Keratinocyte (primary cell): Measurements from ENCODE around the gene PDCD6IP. TPM values are rescaled to one million over a fixed set of nuclear protein-coding genes. Genes with fewer than 3 reads are reported as not detected.

Experiments
- DNase-seq: peaks from one replicate; pipeline ENCODE4 v3.0.0-alpha.2; 2011; ENCODE audit warnings: low read depth, missing footprints, low spot score
- FAIRE-seq: peaks from 2 replicates; lab custom pipeline; 2011; peaks lifted over from hg19 to GRCh38; lab: Jason Lieb, UNC
- H2AFZ ChIP-seq: 2 replicates; pipeline ENCODE4 v1.6.0; 2012; ENCODE audit warnings: low read length, control low read depth, inconsistent platforms; ENCODE audit not compliant: control insufficient read depth
- H3K27ac ChIP-seq: 2 replicates; pipeline ENCODE4 v1.5.1; 2011; ENCODE audit warnings: low read length; ENCODE audit not compliant: control insufficient read depth, insufficient read depth
- H3K27me3 ChIP-seq: 3 replicates; pipeline ENCODE4 v1.6.0; 2011; ENCODE audit warnings: low read length; ENCODE audit not compliant: control insufficient read depth, insufficient read depth; ENCODE audit errors: extremely low read depth
- H3K36me3 ChIP-seq, 2 experiments: 2 replicates in 1 of 2; 3 replicates in 1 of 2; pipeline ENCODE4 v1.5.1; 2011; ENCODE audit warnings: low read length in 2 of 2, mild to moderate bottlenecking in 1 of 2; ENCODE audit not compliant: control insufficient read depth in 2 of 2, insufficient read depth in 2 of 2; ENCODE audit errors: extremely low read depth in 1 of 2
- H3K4me1 ChIP-seq: 3 replicates; pipeline ENCODE4 v1.5.1; 2011; ENCODE audit warnings: low read length; ENCODE audit not compliant: control insufficient read depth, insufficient read depth; ENCODE audit errors: extremely low read depth
- H3K4me2 ChIP-seq: 3 replicates; pipeline ENCODE4 v1.6.0; 2011; ENCODE audit warnings: low read depth, low read length; ENCODE audit not compliant: control insufficient read depth, insufficient read depth; ENCODE audit errors: extremely low read depth
- H3K4me3 ChIP-seq, 3 experiments: fragments of 200-600 bp in 1 of 3; sonication (generic) in 1 of 3; 2 replicates in 2 of 3; 3 replicates in 1 of 3; pipeline ENCODE4 v1.5.1; 2011 to 2016; ENCODE audit warnings: low read length in 3 of 3, mild to moderate bottlenecking in 3 of 3, control low read depth in 2 of 3, inconsistent platforms in 1 of 3, low read depth in 1 of 3, mixed read lengths in 1 of 3, mixed run types in 1 of 3, moderate library complexity in 1 of 3; ENCODE audit not compliant: control insufficient read depth in 2 of 3, insufficient read depth in 2 of 3; ENCODE audit errors: extremely low read depth in 1 of 3
- H3K79me2 ChIP-seq: 2 replicates; pipeline ENCODE4 v1.6.0; 2012; ENCODE audit warnings: low read length; ENCODE audit not compliant: control insufficient read depth, insufficient read depth
- H3K9ac ChIP-seq: 3 replicates; pipeline ENCODE4 v1.6.0; 2011; ENCODE audit warnings: low read length; ENCODE audit not compliant: control insufficient read depth, insufficient read depth; ENCODE audit errors: extremely low read depth
- H3K9me1 ChIP-seq: 3 replicates; pipeline ENCODE4 v1.6.0; 2011; ENCODE audit warnings: low read length; ENCODE audit not compliant: control insufficient read depth, insufficient read depth; ENCODE audit errors: extremely low read depth
- H3K9me3 ChIP-seq: 2 replicates; pipeline ENCODE4 v1.5.1; 2012; ENCODE audit warnings: low read depth, low read length; ENCODE audit not compliant: control insufficient read depth
- H4K20me1 ChIP-seq: 3 replicates; pipeline ENCODE4 v1.6.0; 2011; ENCODE audit warnings: low read length; ENCODE audit not compliant: control insufficient read depth, insufficient read depth; ENCODE audit errors: extremely low read depth
- EZH2 ChIP-seq: IDR thresholded peaks from one replicate; pipeline ENCODE4 v1.6.1; 2012; ENCODE audit warnings: inconsistent platforms, mild to moderate bottlenecking, low read length, moderate library complexity
- dilution Hi-C: fragments of 300-500 bp; cut with MboI; formaldehyde crosslinking; loops from one replicate; pipeline ENCODE4 v1.7.0; 2020; ENCODE audit warnings: low sequenced_read_pairs; ENCODE audit not compliant: extremely low pct_ligation_motif_present
- polyA plus RNA-seq, 5 experiments: library from polyadenylated mRNA; depleted of rRNA in 3 of 5; stranded (reverse) in 3 of 5; stranded (forward) in 1 of 5; unstranded in 1 of 5; fragments of >200 nt; gene quantifications; 1 replicate in 1 of 5; 2 replicates in 3 of 5; 3 replicates in 1 of 5; pipeline versions ENCODE4 v1.2.1 to v1.2.3, GENCODE V29; 2011 to 2012; ENCODE audit warnings: missing spikeins in 2 of 5, low read depth in 1 of 5, low replicate concordance in 1 of 5
- TF ChIP-seq, protein P1 (sequence below), 3 experiments: IDR thresholded peaks in 1 of 3; conservative IDR thresholded peaks in 1 of 3; optimal IDR thresholded peaks in 1 of 3; 2 replicates in 2 of 3; 3 replicates in 1 of 3; pipeline versions ENCODE3 to v1.5.1; 2011; ENCODE audit warnings: low read length in 3 of 3, mild to moderate bottlenecking in 3 of 3, moderate library complexity in 2 of 3, control low read depth in 1 of 3, inconsistent platforms in 1 of 3; ENCODE audit not compliant: insufficient read depth in 2 of 3; ENCODE audit errors: extremely low read depth in 1 of 3

PDCD6IP gene
- polyA plus RNA-seq, 1 donor (not counting 4 experiments of a cell fraction or from before 2014, with no cell fraction given) = 183 TPM

DNA sequence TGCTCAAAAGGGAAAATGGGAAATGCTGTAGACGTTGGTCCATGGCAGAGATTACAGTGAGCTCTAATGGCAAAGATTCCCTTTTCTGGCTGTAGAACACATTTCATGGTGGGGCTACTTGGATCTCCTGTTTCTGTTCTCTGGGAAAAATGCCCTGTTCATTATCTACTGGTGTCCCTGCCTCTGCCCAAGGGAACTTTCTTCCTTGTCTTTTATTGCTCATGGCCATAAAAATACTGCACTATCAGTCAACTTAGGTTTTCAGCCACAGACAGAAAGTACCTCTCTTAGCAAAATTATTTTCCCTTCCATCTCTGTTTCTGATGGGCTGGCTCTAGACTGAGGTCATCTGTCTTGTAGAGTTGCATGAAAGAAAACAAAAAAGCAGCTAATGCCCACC, 98.9 kb downstream of the PDCD6IP start:
- no peaks in the 10 kb centered on the region for H4K20me1 ChIP-seq
- H3K4me2 ChIP-seq = no peak overlapping the region
- H3K27me3 ChIP-seq = no peaks in the 10 kb centered on the region
- H3K4me1 ChIP-seq = peaks cover 5% of the 10 kb centered on the region
- FAIRE-seq = no peak
- H3K36me3 ChIP-seq = no peaks in the 10 kb centered on the region
- dilution Hi-C loops = no loop called here
- H3K27ac ChIP-seq = no peak overlapping the region
- H3K9me1 ChIP-seq = no peaks in the 10 kb centered on the region
- no peaks in the 10 kb centered on the region for H3K9me3 ChIP-seq
- DNase-seq = no peak
- H3K79me2 ChIP-seq = no peaks in the 10 kb centered on the region
- H2AFZ ChIP-seq = no peak overlapping the region
- H3K4me3 ChIP-seq = no peak overlapping the region
- TF ChIP-seq, protein P1, sequence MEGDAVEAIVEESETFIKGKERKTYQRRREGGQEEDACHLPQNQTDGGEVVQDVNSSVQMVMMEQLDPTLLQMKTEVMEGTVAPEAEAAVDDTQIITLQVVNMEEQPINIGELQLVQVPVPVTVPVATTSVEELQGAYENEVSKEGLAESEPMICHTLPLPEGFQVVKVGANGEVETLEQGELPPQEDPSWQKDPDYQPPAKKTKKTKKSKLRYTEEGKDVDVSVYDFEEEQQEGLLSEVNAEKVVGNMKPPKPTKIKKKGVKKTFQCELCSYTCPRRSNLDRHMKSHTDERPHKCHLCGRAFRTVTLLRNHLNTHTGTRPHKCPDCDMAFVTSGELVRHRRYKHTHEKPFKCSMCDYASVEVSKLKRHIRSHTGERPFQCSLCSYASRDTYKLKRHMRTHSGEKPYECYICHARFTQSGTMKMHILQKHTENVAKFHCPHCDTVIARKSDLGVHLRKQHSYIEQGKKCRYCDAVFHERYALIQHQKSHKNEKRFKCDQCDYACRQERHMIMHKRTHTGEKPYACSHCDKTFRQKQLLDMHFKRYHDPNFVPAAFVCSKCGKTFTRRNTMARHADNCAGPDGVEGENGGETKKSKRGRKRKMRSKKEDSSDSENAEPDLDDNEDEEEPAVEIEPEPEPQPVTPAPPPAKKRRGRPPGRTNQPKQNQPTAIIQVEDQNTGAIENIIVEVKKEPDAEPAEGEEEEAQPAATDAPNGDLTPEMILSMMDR (optimal IDR thresholded peaks at IDR 0.05 in 1 of 3, IDR thresholded peaks at IDR 0.05 in 1 of 3, conservative IDR thresholded peaks at IDR 0.05 in 1 of 3; ENCODE audit: extremely low read depth in 1 of 3, insufficient read depth in 2 of 3, low read length in 3 of 3) = no peak
- TF ChIP-seq EZH2 = no peak
- no peak overlapping the region for H3K9ac ChIP-seq

DNA sequence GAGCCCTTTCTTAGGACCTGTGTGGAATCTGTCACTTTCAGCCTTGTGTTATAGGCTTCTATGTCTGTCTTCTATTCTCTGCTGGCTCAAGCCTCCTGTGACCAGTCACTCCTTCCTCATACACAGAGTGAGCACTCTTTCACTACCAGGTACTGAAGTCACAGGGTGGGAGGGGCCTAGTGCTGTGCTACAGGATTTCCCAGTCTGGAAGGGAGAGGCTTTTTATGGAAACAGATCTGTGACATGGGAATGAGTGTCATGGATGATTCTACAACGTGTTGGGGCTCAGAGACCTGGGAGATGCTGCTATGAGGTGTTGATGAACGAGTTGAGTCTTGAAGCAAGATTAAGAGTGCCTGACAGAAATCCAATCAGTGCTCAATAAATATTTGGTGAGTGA, 100.5 kb downstream of the PDCD6IP start:
- H3K9me3 ChIP-seq = no peaks in the 10 kb centered on the region
- H3K4me2 ChIP-seq = no peak overlapping the region
- no peak overlapping the region for H3K4me3 ChIP-seq
- H2AFZ ChIP-seq = no peak overlapping the region
- no peaks in the 10 kb centered on the region for H3K79me2 ChIP-seq
- no peak overlapping the region for H3K9ac ChIP-seq
- no peaks in the 10 kb centered on the region for H4K20me1 ChIP-seq
- peaks cover 11% of the 10 kb centered on the region for H3K4me1 ChIP-seq
- H3K27me3 ChIP-seq = no peaks in the 10 kb centered on the region
- FAIRE-seq (no peak), DNase-seq (no peak)
- no peaks in the 10 kb centered on the region for H3K9me1 ChIP-seq
- dilution Hi-C loops = no loop called here
- no peaks in the 10 kb centered on the region for H3K36me3 ChIP-seq
- TF ChIP-seq, protein P1 (optimal IDR thresholded peaks at IDR 0.05 in 1 of 3, IDR thresholded peaks at IDR 0.05 in 1 of 3, conservative IDR thresholded peaks at IDR 0.05 in 1 of 3; ENCODE audit: extremely low read depth in 1 of 3, insufficient read depth in 2 of 3, low read length in 3 of 3) = no peak
- no peak for TF ChIP-seq EZH2
- no peak overlapping the region for H3K27ac ChIP-seq
